GM23338 (cell line): ENCODE results near the gene KIF5A. TPM values are rescaled to one million over a fixed set of nuclear protein-coding genes. Genes with fewer than 3 reads are reported as not detected.

ENCODE experiments used
- ATAC-seq: fragments of 200-7000 bp; cut with Tn5 transposase; 3 replicates; pipeline ENCODE4 v1.9.1; 2020
- DNase-seq: peaks from one replicate; pipeline ENCODE4 v3.0.0-alpha.2; 2015; ENCODE audit warnings: low spot score
- H2AFZ ChIP-seq: fragments of 200-600 bp; sonication (generic); 2 replicates; pipeline ENCODE4 v1.8.0; 2016; ENCODE audit warnings: antibody characterized with exemption, mild to moderate bottlenecking, moderate library complexity
- H3F3A ChIP-seq: fragments of 200-600 bp; sonication (generic); replicated peaks from 2 replicates; pipeline ENCODE4 v1.8.0; 2017; ENCODE audit warnings: antibody characterized with exemption, mixed run types, low read depth
- H3K27ac ChIP-seq: fragments of 200-600 bp; sonication (generic); 2 replicates; pipeline ENCODE4 v1.6.1; 2016; ENCODE audit warnings: low read depth
- H3K27me3 ChIP-seq: fragments of 200-600 bp; sonication (generic); 2 replicates; pipeline ENCODE4 v1.8.0; 2016; ENCODE audit warnings: mild to moderate bottlenecking, mixed run types, moderate library complexity; ENCODE audit not compliant: insufficient read depth
- H3K36me3 ChIP-seq: fragments of 200-600 bp; sonication (generic); 2 replicates; pipeline ENCODE4 v1.8.0; 2016; ENCODE audit warnings: mild to moderate bottlenecking; ENCODE audit not compliant: insufficient read depth
- H3K4me1 ChIP-seq: fragments of 200-600 bp; sonication (generic); 2 replicates; pipeline ENCODE4 v1.8.0; 2016; ENCODE audit warnings: mild to moderate bottlenecking, moderate library complexity; ENCODE audit not compliant: insufficient read depth
- H3K4me2 ChIP-seq: fragments of 200-600 bp; sonication (generic); 2 replicates; pipeline ENCODE4 v1.7.1; 2017; ENCODE audit warnings: mixed run types
- H3K4me3 ChIP-seq: fragments of 200-600 bp; sonication (generic); 2 replicates; pipeline ENCODE4 v1.6.1; 2016; ENCODE audit warnings: mixed run types
- H3K79me2 ChIP-seq: fragments of 200-600 bp; sonication (generic); replicated peaks from 2 replicates; pipeline ENCODE4 v1.8.0; 2017; ENCODE audit warnings: mild to moderate bottlenecking; ENCODE audit not compliant: insufficient read depth
- H3K9me2 ChIP-seq: fragments of 200-600 bp; sonication (generic); 2 replicates; pipeline ENCODE4 v1.8.0; 2017; ENCODE audit not compliant: insufficient read depth
- H4K20me1 ChIP-seq: fragments of 200-600 bp; sonication (generic); replicated peaks from 2 replicates; pipeline ENCODE4 v1.8.0; 2017; ENCODE audit warnings: mild to moderate bottlenecking; ENCODE audit not compliant: insufficient read depth
- H3K27ac Mint-ChIP-seq: 2 replicates; pipeline ENCODE4 v1.8.0; 2020; ENCODE audit warnings: inconsistent platforms, mild to moderate bottlenecking, moderate library complexity, mixed read lengths
- H3K27me3 Mint-ChIP-seq: 3 replicates; pipeline ENCODE4 v1.8.0; 2022; ENCODE audit warnings: low read depth, mild to moderate bottlenecking, moderate library complexity, mixed read lengths, inconsistent platforms; ENCODE audit not compliant: insufficient read depth, poor library complexity
- H3K36me3 Mint-ChIP-seq: 3 replicates; pipeline ENCODE4 v1.8.0; 2021; ENCODE audit warnings: low read depth, mild to moderate bottlenecking, inconsistent platforms, moderate library complexity, mixed read lengths
- H3K4me1 Mint-ChIP-seq: 3 replicates; pipeline ENCODE4 v1.8.0; 2020; ENCODE audit warnings: mild to moderate bottlenecking, inconsistent platforms, mixed read lengths
- H3K4me3 Mint-ChIP-seq: 3 replicates; pipeline ENCODE4 v1.8.0; 2021; ENCODE audit warnings: moderate library complexity, mild to moderate bottlenecking, inconsistent platforms, mixed read lengths
- H3K9me3 Mint-ChIP-seq: 3 replicates; pipeline ENCODE4 v1.8.0; 2020; ENCODE audit warnings: moderate library complexity, mild to moderate bottlenecking, inconsistent platforms, mixed read lengths
- CREB1 ChIP-seq: fragments of 250-450 bp; sonication (Bioruptor Pico); IDR thresholded peaks from 2 replicates; pipeline ENCODE4 v1.5.0; 2020; ENCODE audit warnings: low read depth, mild to moderate bottlenecking, moderate library complexity
- EZH2phosphoT487 ChIP-seq: fragments of 200-600 bp; sonication (generic); IDR thresholded peaks from one replicate; pipeline ENCODE4 v1.8.1; 2018; ENCODE audit warnings: antibody characterized with exemption; ENCODE audit not compliant: unreplicated experiment
- JUNB ChIP-seq: IDR thresholded peaks from one replicate; pipeline ENCODE4 v1.6.1; 2016; ENCODE audit warnings: antibody characterized with exemption; ENCODE audit not compliant: unreplicated experiment
- NANOG ChIP-seq: IDR thresholded peaks from 2 replicates; pipeline ENCODE4 v1.6.1; 2016; ENCODE audit warnings: antibody characterized with exemption, borderline replicate concordance
- STAT1 ChIP-seq: IDR thresholded peaks from one replicate; pipeline ENCODE4 v1.6.1; 2016; ENCODE audit warnings: antibody characterized with exemption; ENCODE audit not compliant: unreplicated experiment
- ZNF331 ChIP-seq: fragments of 250-450 bp; sonication (Bioruptor Pico); IDR thresholded peaks from 2 replicates; pipeline ENCODE4 v1.5.0; 2020; ENCODE audit warnings: low read depth, mild to moderate bottlenecking, moderate library complexity
- polyA plus RNA-seq: library from polyadenylated mRNA; unstranded; fragments of >200 nt; fragmentation: Nextera tagmentation; extraction: Ambion mirVana; gene quantifications from 2 replicates; pipeline ENCODE4 v1.2.1, GENCODE V29; 2016
- total RNA-seq: library from RNA; depleted of rRNA; stranded (reverse); fragments of >200 nt; shearing (Covaris generic); gene quantifications from 2 replicates; pipeline ENCODE4 v1.2.3, GENCODE V29; 2014
- TF ChIP-seq, protein P1 (sequence below): fragments of 250-450 bp; sonication (Bioruptor Pico); IDR thresholded peaks from 2 replicates; pipeline ENCODE4 v1.5.0; 2020; ENCODE audit warnings: mild to moderate bottlenecking, moderate library complexity
- TF ChIP-seq, protein P2 (sequence below), 2 experiments: fragments of 200-600 bp in 1 of 2; sonication (generic) in 1 of 2; conservative IDR thresholded peaks; 2 replicates each; pipeline versions ENCODE4 v1.5.1 to v1.6.1; 2016 to 2017; ENCODE audit warnings: antibody characterized with exemption in 2 of 2, low read depth in 2 of 2, mild to moderate bottlenecking in 2 of 2, moderate library complexity in 1 of 2

Gene KIF5A
- total and polyA plus RNA-seq, 2 experiments from 2014 or later, result 11.1 to 21.3 TPM

DNA sequence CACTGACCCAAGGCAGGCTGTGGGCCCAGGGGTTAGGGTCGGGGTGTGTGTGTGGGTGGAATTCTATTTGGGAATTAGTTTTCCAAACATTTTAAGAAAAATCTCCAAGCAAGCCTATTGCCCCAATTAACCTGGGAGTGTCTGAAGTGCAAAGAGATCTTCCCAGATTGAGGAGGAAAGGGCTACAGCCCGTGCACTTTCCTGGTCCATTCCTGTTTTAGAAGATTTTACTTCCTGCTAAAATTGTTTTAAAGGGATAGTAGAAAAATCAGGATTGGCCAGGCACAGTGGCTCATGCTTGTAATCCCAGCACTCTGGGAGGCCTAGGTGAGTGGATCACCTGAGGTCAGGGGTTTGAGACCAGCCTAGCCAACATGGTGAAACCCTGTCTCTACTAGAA lies 8.1 kb upstream of the KIF5A start (continued):
- TF ChIP-seq, protein P1, sequence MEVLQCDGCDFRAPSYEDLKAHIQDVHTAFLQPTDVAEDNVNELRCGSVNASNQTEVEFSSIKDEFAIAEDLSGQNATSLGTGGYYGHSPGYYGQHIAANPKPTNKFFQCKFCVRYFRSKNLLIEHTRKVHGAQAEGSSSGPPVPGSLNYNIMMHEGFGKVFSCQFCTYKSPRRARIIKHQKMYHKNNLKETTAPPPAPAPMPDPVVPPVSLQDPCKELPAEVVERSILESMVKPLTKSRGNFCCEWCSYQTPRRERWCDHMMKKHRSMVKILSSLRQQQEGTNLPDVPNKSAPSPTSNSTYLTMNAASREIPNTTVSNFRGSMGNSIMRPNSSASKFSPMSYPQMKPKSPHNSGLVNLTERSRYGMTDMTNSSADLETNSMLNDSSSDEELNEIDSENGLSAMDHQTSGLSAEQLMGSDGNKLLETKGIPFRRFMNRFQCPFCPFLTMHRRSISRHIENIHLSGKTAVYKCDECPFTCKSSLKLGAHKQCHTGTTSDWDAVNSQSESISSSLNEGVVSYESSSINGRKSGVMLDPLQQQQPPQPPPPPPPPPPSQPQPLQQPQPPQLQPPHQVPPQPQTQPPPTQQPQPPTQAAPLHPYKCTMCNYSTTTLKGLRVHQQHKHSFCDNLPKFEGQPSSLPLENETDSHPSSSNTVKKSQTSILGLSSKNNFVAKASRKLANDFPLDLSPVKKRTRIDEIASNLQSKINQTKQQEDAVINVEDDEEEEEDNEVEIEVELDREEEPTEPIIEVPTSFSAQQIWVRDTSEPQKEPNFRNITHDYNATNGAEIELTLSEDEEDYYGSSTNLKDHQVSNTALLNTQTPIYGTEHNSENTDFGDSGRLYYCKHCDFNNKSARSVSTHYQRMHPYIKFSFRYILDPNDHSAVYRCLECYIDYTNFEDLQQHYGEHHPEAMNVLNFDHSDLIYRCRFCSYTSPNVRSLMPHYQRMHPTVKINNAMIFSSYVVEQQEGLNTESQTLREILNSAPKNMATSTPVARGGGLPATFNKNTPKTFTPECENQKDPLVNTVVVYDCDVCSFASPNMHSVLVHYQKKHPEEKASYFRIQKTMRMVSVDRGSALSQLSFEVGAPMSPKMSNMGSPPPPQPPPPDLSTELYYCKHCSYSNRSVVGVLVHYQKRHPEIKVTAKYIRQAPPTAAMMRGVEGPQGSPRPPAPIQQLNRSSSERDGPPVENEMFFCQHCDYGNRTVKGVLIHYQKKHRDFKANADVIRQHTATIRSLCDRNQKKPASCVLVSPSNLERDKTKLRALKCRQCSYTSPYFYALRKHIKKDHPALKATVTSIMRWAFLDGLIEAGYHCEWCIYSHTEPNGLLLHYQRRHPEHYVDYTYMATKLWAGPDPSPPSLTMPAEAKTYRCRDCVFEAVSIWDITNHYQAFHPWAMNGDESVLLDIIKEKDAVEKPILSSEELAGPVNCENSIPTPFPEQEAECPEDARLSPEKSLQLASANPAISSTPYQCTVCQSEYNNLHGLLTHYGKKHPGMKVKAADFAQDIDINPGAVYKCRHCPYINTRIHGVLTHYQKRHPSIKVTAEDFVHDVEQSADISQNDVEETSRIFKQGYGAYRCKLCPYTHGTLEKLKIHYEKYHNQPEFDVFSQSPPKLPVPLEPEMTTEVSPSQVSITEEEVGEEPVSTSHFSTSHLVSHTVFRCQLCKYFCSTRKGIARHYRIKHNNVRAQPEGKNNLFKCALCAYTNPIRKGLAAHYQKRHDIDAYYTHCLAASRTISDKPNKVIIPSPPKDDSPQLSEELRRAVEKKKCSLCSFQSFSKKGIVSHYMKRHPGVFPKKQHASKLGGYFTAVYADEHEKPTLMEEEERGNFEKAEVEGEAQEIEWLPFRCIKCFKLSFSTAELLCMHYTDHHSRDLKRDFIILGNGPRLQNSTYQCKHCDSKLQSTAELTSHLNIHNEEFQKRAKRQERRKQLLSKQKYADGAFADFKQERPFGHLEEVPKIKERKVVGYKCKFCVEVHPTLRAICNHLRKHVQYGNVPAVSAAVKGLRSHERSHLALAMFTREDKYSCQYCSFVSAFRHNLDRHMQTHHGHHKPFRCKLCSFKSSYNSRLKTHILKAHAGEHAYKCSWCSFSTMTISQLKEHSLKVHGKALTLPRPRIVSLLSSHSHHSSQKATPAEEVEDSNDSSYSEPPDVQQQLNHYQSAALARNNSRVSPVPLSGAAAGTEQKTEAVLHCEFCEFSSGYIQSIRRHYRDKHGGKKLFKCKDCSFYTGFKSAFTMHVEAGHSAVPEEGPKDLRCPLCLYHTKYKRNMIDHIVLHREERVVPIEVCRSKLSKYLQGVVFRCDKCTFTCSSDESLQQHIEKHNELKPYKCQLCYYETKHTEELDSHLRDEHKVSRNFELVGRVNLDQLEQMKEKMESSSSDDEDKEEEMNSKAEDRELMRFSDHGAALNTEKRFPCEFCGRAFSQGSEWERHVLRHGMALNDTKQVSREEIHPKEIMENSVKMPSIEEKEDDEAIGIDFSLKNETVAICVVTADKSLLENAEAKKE (CRISPR knock-in tag), result no peak
- TF ChIP-seq EZH2phosphoT487, result no peak
- TF ChIP-seq, protein P2, sequence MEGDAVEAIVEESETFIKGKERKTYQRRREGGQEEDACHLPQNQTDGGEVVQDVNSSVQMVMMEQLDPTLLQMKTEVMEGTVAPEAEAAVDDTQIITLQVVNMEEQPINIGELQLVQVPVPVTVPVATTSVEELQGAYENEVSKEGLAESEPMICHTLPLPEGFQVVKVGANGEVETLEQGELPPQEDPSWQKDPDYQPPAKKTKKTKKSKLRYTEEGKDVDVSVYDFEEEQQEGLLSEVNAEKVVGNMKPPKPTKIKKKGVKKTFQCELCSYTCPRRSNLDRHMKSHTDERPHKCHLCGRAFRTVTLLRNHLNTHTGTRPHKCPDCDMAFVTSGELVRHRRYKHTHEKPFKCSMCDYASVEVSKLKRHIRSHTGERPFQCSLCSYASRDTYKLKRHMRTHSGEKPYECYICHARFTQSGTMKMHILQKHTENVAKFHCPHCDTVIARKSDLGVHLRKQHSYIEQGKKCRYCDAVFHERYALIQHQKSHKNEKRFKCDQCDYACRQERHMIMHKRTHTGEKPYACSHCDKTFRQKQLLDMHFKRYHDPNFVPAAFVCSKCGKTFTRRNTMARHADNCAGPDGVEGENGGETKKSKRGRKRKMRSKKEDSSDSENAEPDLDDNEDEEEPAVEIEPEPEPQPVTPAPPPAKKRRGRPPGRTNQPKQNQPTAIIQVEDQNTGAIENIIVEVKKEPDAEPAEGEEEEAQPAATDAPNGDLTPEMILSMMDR (conservative IDR thresholded peaks at IDR 0.05; ENCODE audit: low read depth in 2 of 2), result no peak
- TF ChIP-seq NANOG, result no peak
- TF ChIP-seq CREB1, result no peak

DNA sequence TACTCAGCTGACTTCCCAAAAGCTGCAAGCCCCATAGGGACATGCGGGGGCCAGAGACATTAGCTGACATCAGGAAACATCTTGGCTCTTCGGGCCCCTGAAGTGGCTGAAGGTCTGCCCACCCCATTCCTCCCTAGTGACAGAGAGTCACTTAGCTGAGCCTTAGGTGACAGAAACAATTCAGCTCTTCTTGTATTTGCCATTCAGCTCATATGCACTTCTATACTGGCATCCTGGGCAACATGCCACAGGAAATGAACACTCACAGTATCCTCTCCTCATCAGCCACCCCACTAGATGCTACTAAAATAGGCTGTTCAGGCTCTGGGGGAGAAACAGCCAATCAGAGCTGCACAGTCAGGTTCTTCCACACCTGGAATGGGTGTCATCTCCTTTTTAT lies 6.3 kb upstream of the KIF5A start:
- DNase-seq (no peak), ATAC-seq (no peak)
- H3K4me1 ChIP-seq, result peaks cover 7% of the 10 kb centered on the region; the same call in 1 of the 2 replicates
- H3F3A ChIP-seq, result peaks cover 6% of the 10 kb centered on the region; the same call in 1 of the 2 replicates
- H3K27me3 ChIP-seq, result peaks cover 9% of the 10 kb centered on the region
- Mint-ChIP-seq H3K27ac (peak overlapping the region; percentile 23; the same call in 1 of the 2 replicates), H3K4me1 (peaks cover 20% of the 10 kb centered on the region), H3K36me3 (peaks cover 12% of the 10 kb centered on the region), H3K4me3 (no peak overlapping the region; the same call in 2 of the 3 replicates), H3K9me3 (no peaks in the 10 kb centered on the region), H3K27me3 (peaks cover 6% of the 10 kb centered on the region)
- H3K79me2 ChIP-seq, result peaks cover 25% of the 10 kb centered on the region
- no peak overlapping the region for H3K4me2 ChIP-seq
- H3K27ac ChIP-seq, result no peak overlapping the region
- H3K4me3 ChIP-seq, result no peak overlapping the region
- H2AFZ ChIP-seq, result no peak overlapping the region
- peaks cover 16% of the 10 kb centered on the region; the same call in 1 of the 2 replicates for H4K20me1 ChIP-seq
- peaks cover 6% of the 10 kb centered on the region; the same call in 1 of the 2 replicates for H3K36me3 ChIP-seq
- no peaks in the 10 kb centered on the region for H3K9me2 ChIP-seq
- TF ChIP-seq STAT1 (no peak), NANOG (no peak), ZNF331 (CRISPR knock-in tag) (no peak), JUNB (no peak)
- TF ChIP-seq, protein P1 (CRISPR knock-in tag), result no peak
